Measurements from ENCODE around the gene AP5Z1. TPM values are rescaled to one million over a fixed set of nuclear protein-coding genes. Genes with fewer than 3 reads are reported as not detected.

The AP5Z1 gene
- total RNA-seq, 1 experiment from 2014 or later = 38.3 TPM

DNA sequence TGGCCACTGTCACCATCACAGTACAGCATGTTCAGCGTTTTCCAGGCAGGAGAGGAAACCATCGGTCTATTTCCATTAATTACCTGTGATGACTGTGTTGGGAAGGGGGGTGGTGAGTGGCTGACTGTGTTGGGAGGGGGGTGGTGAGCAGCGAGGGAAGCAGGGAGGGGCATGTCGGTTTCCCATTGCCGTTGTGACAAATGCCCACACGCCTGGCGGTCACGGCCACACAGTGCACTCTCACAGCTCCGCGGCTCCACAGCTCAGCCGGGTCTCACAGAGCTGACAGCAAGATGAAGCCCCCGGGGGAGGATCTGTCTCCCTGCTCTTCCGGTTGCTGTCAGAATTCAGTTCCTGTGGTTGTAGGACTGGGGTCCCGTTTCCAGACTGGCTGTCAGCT lies 39.0 kb downstream of the AP5Z1 start:
- no peak overlapping the region for H2BK5ac ChIP-seq (ENCODE audit: insufficient read length, low read length)
- Mint-ChIP-seq H3K27me3 (ENCODE audit: low read depth) (peaks cover 4% of the 10 kb centered on the region), H3K4me3 (no peak overlapping the region), H3K36me3 (ENCODE audit: insufficient read depth in 1 of 3, low read depth in 3 of 3) (peaks cover 0 to 10% (median 0%) of the 10 kb centered on the region in 3 experiments; a peak in 2 of 7 replicates), H3K4me1 (no peaks in the 10 kb centered on the region), H3K9me3 (peaks cover 1 to 6% of the 10 kb centered on the region in 2 experiments; a peak in 2 of 5 replicates), H3K27ac (no peak overlapping the region; a peak in 1 of 7 replicates)
- no peaks in the 10 kb centered on the region for H3K9me3 ChIP-seq (ENCODE audit: control insufficient read depth, low read depth, low read length)
- no peak overlapping the region for H3K4me2 ChIP-seq (ENCODE audit: insufficient read depth, insufficient read length, low read length)
- no peaks in the 10 kb centered on the region for H3K79me1 ChIP-seq (ENCODE audit: insufficient read depth, low read depth, low read length, poor library complexity, severe bottlenecking)
- H3K18ac ChIP-seq (ENCODE audit: insufficient read length, low read depth, low read length) = no peak overlapping the region
- TF ChIP-seq, protein P1, sequence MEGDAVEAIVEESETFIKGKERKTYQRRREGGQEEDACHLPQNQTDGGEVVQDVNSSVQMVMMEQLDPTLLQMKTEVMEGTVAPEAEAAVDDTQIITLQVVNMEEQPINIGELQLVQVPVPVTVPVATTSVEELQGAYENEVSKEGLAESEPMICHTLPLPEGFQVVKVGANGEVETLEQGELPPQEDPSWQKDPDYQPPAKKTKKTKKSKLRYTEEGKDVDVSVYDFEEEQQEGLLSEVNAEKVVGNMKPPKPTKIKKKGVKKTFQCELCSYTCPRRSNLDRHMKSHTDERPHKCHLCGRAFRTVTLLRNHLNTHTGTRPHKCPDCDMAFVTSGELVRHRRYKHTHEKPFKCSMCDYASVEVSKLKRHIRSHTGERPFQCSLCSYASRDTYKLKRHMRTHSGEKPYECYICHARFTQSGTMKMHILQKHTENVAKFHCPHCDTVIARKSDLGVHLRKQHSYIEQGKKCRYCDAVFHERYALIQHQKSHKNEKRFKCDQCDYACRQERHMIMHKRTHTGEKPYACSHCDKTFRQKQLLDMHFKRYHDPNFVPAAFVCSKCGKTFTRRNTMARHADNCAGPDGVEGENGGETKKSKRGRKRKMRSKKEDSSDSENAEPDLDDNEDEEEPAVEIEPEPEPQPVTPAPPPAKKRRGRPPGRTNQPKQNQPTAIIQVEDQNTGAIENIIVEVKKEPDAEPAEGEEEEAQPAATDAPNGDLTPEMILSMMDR (conservative IDR thresholded peaks at IDR 0.05) = no peak
- H3K4ac ChIP-seq (ENCODE audit: low read depth, low read length) = no peak overlapping the region
- H3K14ac ChIP-seq (ENCODE audit: insufficient read depth, low read length) = no peak overlapping the region
- no peak overlapping the region for H4K91ac ChIP-seq (ENCODE audit: insufficient read length, low read depth, low read length)
- DNase-seq = no peak
- H2BK15ac ChIP-seq (ENCODE audit: low read depth, low read length) = no peak overlapping the region
- H2AK5ac ChIP-seq (ENCODE audit: insufficient read length, low read length) = no peak overlapping the region
- no peak overlapping the region for H3K9ac ChIP-seq (ENCODE audit: extremely low read depth, insufficient read length, low read length)
- H2BK12ac ChIP-seq (ENCODE audit: insufficient read length, low read depth, low read length) = no peak overlapping the region
- H2BK120ac ChIP-seq (ENCODE audit: low read depth, low read length, poor library complexity, severe bottlenecking) = no peak overlapping the region
- H4K5ac ChIP-seq (ENCODE audit: insufficient read length, low read depth, low read length) = no peak overlapping the region
- no peaks in the 10 kb centered on the region for H4K20me1 ChIP-seq (ENCODE audit: control insufficient read depth, insufficient read depth, insufficient read length)
- H3K4me1 ChIP-seq (ENCODE audit: insufficient read depth, low read length) = no peaks in the 10 kb centered on the region
- no peaks in the 10 kb centered on the region for H3K79me2 ChIP-seq (ENCODE audit: insufficient read depth, low read length)
- WGBS (ENCODE audit: extremely low coverage, insufficient read length, low lambda C conversion rate) = no CpG with 5 or more reads among the region's 14 CpGs
- H3K23me2 ChIP-seq (ENCODE audit: insufficient read length, low read depth, low read length, poor library complexity, severe bottlenecking) = no peaks in the 10 kb centered on the region
- no peak overlapping the region for H3K27ac ChIP-seq (ENCODE audit: insufficient read length, low read depth, low read length)
- no peak overlapping the region for H3K56ac ChIP-seq (ENCODE audit: insufficient read length, low read depth, low read length)
- no peak overlapping the region for H3K23ac ChIP-seq (ENCODE audit: insufficient read length, low read depth, low read length)
- H2BK20ac ChIP-seq (ENCODE audit: low read depth, low read length, poor library complexity, severe bottlenecking) = no peak overlapping the region
- H4K8ac ChIP-seq (replicated peaks; ENCODE audit: insufficient read length, low read depth, low read length) = no peak overlapping the region
- no peak overlapping the region for H3T11ph ChIP-seq (ENCODE audit: low read length)
- H2AFZ ChIP-seq (ENCODE audit: low read length) = no peak overlapping the region
- H3K27me3 ChIP-seq (ENCODE audit: insufficient read depth, low read length) = no peaks in the 10 kb centered on the region

All from H9 (cell line).